Suprapubic skin (tissue), 4 donors: ENCODE results near the gene SUFU.

Experiments
- EP300 ChIP-seq: sonication (generic); formaldehyde crosslinking; IDR thresholded peaks from one replicate; pipeline ENCODE4 v1.6.1; 2017; ENCODE audit warnings: antibody characterized with exemption
- POLR2A ChIP-seq, 2 donors: fragments of 450-650 bp; IDR thresholded peaks; one replicate each; pipeline ENCODE4 v1.6.1; 2017; ENCODE audit warnings: antibody characterized with exemption in 2 of 2, mild to moderate bottlenecking in 2 of 2, moderate library complexity in 2 of 2
- POLR2AphosphoS5 ChIP-seq, 3 donors: sonication (generic); formaldehyde crosslinking; IDR thresholded peaks; one replicate each; pipeline ENCODE4 v1.6.1; 2017; ENCODE audit warnings: antibody characterized with exemption in 3 of 3
- TF ChIP-seq, protein P1 (sequence below), 2 donors: fragments of 200-600 bp in 1 of 2; fragments of 450-650 bp in 1 of 2; sonication (generic) in 1 of 2; IDR thresholded peaks; one replicate each; pipeline ENCODE4 v1.5.1; 2016 to 2019; ENCODE audit warnings: antibody characterized with exemption in 2 of 2, mild to moderate bottlenecking in 1 of 2, moderate library complexity in 1 of 2

DNA sequence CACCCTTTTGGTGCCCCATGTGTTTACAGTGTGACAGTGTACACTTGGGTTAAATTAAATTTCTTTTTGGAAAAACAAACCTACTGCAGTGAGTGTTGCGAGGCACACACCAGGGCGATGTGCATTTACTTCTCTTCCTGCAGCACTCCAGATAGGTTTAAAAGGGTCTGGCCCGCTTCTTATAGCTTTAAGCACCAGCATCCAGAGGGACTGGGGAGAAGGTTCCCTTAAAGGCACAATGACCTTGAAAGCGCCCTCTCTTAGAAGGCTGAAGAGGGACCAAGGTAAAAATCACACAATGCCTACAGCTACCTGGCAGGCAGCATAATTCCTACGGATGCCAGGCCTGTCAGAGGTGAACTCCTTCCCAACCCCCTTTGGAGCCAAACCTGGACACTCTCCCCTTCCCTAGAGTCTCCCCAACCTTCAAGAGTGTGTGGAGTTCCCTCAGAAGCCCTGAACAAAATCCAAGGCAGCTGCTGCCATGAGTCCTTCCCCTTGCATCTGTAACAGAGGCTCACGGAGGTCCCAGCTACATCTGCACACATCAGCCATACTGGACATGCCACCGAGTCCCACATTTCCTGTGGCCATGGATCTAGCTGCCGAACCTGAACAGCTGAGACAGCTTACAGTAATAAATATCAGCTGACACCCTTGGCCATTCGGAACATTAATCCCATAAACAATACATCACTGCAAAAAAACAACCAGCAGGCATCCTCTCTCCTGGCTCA lies 173.7 kb downstream of the SUFU start:
- TF ChIP-seq, protein P1, sequence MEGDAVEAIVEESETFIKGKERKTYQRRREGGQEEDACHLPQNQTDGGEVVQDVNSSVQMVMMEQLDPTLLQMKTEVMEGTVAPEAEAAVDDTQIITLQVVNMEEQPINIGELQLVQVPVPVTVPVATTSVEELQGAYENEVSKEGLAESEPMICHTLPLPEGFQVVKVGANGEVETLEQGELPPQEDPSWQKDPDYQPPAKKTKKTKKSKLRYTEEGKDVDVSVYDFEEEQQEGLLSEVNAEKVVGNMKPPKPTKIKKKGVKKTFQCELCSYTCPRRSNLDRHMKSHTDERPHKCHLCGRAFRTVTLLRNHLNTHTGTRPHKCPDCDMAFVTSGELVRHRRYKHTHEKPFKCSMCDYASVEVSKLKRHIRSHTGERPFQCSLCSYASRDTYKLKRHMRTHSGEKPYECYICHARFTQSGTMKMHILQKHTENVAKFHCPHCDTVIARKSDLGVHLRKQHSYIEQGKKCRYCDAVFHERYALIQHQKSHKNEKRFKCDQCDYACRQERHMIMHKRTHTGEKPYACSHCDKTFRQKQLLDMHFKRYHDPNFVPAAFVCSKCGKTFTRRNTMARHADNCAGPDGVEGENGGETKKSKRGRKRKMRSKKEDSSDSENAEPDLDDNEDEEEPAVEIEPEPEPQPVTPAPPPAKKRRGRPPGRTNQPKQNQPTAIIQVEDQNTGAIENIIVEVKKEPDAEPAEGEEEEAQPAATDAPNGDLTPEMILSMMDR (IDR thresholded peaks at IDR 0.05): no peak
- TF ChIP-seq EP300 (no peak), POLR2A (IDR thresholded peaks at IDR 0.05) (no peak), POLR2AphosphoS5 (IDR thresholded peaks at IDR 0.05) (no peak)
